GM19035 (cell line): Measurements from ENCODE around the gene RGS21.
"Not testable (repeated sequence)": the region's sequence is repeated elsewhere in the genome, so short reads cannot be mapped to it uniquely, and the experiment has no call there.

Experiments used
- ATAC-seq: cut with Tn5 transposase; IDR thresholded peaks from one replicate; pipeline ENCODE4 v1.9.1; 2021; ENCODE audit not compliant: unreplicated experiment

The RGS21 gene

GRCh38 chr1:192316942-192317450, at the start of gene RGS21:
Gene RGS21 (plus strand): TSS chr1:192316992. CDS start chr1:192343037, 26,045 bp downstream.
- ATAC-seq: no peak

- no peak for ATAC-seq
Observed at GRCh38 chr1:192268468-192269052, 48.2 kb upstream of the RGS21 start.

- ATAC-seq: no peak
Observed at GRCh38 chr1:192270398-192270797, 46.4 kb upstream of the RGS21 start.

GRCh38 chr1:192272732-192273131, 44.1 kb upstream of the RGS21 start:
- ATAC-seq: no peak

- no peak for ATAC-seq
Observed at GRCh38 chr1:192274588-192274987, 42.2 kb upstream of the RGS21 start.

GRCh38 chr1:192277635-192278034, 39.2 kb upstream of the RGS21 start:
- ATAC-seq: no peak

- ATAC-seq: peak; percentile 60
Observed at GRCh38 chr1:192284927-192285326, 31.9 kb upstream of the RGS21 start.

- no peak for ATAC-seq
Observed at GRCh38 chr1:192303029-192303428, 13.8 kb upstream of the RGS21 start.

- not testable (repeated sequence) for ATAC-seq
Observed at GRCh38 chr1:192308314-192308713, 8.5 kb upstream of the RGS21 start.

- no peak for ATAC-seq
Observed at GRCh38 chr1:192311281-192311680, 5.5 kb upstream of the RGS21 start.

GRCh38 chr1:192327997-192328396, 11.2 kb downstream of the RGS21 start:
- ATAC-seq: no peak

- no peak for ATAC-seq
Observed at GRCh38 chr1:192342842-192343241, 26.1 kb downstream of the RGS21 start.

- no peak for ATAC-seq
Observed at GRCh38 chr1:192343344-192343743, 26.6 kb downstream of the RGS21 start.

GRCh38 chr1:192349314-192349713, 32.5 kb downstream of the RGS21 start:
- no peak for ATAC-seq

GRCh38 chr1:192350356-192350755, 33.6 kb downstream of the RGS21 start:
- ATAC-seq: no peak

- ATAC-seq: no peak
Observed at GRCh38 chr1:192351550-192351949, 34.8 kb downstream of the RGS21 start.

- ATAC-seq: no peak
Observed at GRCh38 chr1:192357924-192358323, 41.1 kb downstream of the RGS21 start.

GRCh38 chr1:192358402-192358801, 41.6 kb downstream of the RGS21 start:
- no peak for ATAC-seq

- ATAC-seq: no peak
Observed at GRCh38 chr1:192358822-192359221, 42.0 kb downstream of the RGS21 start.

GRCh38 chr1:192363177-192363576, 46.4 kb downstream of the RGS21 start:
- ATAC-seq: no peak

GRCh38 chr1:192367436-192367835, 50.6 kb downstream of the RGS21 start:
- no peak for ATAC-seq

- ATAC-seq: no peak
Observed at GRCh38 chr1:192375306-192375705, 58.5 kb downstream of the RGS21 start.

- ATAC-seq: no peak
Observed at GRCh38 chr1:192376374-192376773, 59.6 kb downstream of the RGS21 start.
